NCI-H2107 (cell line): Measurements from ENCODE around the gene UBN2.

Experiments used
- DNase-seq: peaks from one replicate; lab custom pipeline; 2025; lab: John Stamatoyannopoulos, UW

UBN2 gene

GRCh38 chr7:139354729-139355128, 123.7 kb downstream of the UBN2 start:
- DNase-seq = no peak

GRCh38 chr7:139355320-139355719, 124.3 kb downstream of the UBN2 start:
- no peak for DNase-seq
